ENCODE data around the gene DDC.
"Not testable (repeated sequence)": the region's sequence is repeated elsewhere in the genome, so short reads cannot be mapped to it uniquely, and the experiment has no call there.

The DDC gene

DNA sequence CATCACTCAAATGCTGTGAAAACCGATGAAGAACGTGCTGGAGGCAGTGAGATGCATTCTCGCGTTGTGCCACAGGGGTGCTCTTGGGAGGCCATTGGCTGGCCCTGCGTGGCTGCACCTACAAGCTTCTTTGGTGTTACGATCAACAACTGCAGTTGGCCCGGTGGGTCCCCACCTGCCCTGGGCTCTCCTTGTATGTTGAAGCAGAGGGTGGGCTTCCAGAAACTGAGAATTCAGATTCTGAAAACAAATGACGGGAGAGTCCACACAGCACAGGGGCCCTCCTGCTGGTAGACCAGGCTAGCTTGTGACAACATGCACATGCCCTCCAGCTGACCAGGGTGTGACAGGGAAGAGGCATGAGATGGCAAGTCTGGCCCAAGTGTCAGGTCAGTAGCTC is 23.7 kb upstream of the DDC start:
- no peak for DNase-seq

DNA sequence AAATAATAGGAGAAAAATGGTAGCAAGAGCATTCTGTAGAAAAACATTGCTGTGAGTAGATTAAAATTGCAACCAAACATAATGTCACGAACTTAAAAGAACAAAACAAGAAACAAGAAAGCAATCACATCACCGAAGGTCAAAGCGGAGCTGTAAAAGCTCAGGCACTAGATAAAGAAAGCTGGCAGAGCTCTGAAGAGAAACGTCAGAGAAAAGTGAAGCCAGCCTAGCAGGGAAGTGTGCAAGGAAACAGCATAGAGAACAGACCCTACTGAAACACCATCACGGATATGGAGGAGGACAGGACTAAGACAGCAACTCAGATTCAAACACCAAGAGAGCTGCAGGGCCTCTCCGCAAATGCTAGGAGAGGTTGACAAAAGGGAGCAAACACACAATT is 22.5 kb upstream of the DDC start:
- no peak for DNase-seq

DNA sequence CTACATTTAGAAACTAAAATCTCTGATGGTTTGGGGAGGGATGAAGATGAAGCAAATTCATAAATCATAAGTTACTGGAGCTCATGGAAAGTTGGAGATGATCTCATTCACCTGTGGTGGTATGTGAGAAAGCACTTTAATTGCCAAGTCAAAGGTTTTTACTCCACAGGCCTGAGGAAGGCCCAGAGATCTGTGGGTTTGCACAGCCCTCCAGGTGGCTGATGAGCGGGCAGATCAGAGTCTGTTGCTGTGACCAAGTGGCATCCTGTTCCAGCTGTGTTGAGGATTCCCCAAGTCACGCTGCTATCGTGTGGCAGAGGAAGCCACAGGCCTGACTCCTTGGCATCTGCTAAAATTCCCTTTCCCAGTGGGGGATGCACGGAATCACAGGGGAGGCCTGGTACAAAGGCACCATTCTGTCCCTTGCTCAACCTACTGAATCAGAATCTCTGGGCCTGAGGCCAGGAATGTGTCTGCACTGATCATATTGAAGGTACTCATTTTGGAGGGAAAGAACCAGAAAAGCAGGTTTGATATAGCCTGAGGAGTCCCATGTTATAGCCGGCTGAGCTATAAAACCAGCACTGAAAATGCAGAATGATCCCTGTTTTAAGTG is 19.7 kb upstream of the DDC start:
- DNase-seq: no peak

DNA sequence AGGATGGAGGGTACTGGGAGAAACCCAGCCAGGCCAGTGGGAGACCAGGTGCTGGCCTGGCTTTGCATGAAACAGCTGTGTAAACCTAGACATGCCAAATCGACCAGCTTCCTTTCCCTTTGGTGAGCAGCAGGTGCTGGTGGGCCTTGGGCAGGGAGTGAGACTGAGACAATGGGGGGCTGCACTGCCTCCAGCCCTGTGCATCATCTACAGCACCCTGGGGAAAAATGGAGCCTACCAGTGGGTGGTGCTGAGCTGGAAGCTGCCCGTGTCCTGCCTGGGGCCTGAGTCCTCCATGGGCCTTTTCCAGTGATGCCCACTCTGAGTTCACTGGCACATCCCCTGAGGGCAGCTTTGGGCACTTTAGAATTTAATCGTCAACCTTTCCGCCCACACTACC is 19.2 kb upstream of the DDC start:
- DNase-seq: no peak

DNA sequence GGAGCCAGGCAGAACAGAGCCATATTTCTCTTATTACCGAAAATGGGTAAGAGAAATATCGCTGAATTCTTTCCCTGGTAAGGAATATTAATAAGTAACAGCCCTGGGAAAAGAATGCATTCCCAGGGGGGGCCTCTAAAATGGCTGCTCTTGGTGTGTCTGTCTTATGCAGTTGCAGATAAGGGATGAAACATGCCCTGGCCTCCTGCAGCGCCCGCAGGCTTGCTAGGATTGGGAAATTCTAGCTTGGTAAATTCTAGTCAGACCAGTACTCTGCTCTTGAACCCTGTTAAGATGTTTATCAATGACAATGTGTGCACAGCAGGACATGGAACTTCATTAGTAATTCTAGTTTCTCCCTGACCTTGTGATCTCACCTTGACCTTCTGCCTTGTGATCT is 18.1 kb upstream of the DDC start:
- DNase-seq: not testable (repeated sequence)

DNA sequence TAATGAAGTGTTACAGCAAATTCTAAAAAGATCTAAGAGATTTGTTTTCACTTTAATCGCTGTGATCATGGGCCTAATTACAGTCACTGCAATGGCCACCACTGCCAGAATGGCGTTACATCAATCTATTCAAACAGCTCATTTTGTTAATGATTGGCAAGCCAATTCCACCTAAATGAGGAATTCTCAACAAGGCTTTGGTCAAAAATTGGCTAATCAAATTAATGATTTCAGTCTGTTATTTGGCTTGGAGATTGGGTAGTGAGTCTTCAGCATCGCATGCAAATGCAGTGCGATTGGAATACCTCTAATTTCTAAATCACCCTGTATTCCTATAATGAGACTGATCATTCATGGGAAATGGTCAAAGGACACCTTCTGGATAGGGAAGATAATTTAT is 17.1 kb upstream of the DDC start:
- not testable (repeated sequence) for DNase-seq

DNA sequence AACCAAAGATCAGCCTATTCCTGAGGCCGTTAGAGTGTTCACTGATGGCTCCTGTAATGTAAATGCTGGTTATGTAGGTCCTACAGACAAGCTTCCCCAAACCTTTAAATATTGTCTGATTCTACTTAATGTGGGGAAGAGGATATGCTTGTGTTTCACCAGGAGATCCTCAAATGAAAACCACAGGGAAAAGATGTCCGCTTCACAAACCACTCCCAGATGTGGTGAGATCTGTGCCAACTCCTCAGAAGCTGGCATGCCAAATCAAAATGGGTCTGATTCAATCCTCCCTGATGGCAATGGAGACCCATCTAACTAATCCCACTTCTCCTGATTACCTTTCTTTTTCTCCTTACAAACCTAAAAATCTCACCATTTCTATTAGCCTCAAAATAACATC is 15.5 kb upstream of the DDC start:
- DNase-seq: not testable (repeated sequence)

DNA sequence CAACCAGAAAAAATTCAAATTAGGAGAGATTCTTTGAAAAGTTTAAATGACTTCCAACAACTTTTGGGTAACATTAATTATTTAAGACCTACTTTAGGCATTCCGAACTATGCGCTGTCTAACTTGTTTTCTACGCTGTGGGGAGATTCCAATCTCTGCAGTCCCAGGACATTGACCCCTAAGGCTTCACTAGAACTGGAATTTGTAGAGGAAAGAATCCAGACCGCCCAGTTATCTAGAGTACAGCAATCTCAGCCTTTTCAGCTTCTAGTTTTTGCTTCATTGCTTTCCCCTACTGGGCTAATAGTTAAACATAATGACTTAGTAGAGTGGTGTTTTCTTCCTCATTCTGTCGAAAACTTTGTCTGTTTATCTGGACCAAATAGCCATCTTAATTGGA is 14.9 kb upstream of the DDC start:
- DNase-seq: no peak

DNA sequence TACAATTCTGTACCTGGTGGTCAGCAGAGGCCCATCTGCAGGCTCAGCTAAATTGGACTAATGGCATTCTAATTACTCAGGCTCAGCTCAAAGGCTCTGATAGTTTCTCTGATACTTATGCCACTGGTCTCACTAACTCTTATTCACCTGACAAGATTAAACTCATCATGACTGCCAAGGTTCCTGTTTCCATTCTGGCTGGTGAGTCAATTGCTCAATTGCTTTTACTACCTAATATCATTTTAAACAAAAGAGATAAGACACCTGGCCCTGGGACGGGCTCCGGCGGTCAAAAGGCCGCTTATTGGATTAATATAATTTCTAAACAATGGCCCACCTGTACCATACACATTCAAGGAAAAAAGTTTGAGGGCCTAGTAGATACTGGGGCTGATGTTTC is 12.9 kb upstream of the DDC start:
- DNase-seq: not testable (repeated sequence)

DNA sequence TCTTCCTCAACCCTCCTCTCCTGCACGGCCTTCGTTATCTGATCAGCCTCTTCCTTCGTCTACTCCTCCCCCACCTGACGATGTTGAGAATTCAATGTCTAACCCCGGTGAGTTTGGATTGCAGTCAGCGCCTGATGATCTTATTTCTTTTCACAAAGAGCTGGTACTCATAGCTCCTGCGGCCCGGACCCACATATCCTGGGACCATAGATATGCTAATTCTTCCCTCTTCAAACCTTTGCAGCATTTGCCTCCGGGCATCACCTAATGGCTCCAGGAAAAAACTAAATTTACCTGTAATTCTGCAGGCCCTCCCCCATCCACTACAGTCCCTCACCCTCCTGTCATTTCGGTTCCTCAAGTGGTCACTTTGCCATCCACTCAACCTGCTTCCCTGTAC is 12.4 kb upstream of the DDC start:
- DNase-seq: no peak

DNA sequence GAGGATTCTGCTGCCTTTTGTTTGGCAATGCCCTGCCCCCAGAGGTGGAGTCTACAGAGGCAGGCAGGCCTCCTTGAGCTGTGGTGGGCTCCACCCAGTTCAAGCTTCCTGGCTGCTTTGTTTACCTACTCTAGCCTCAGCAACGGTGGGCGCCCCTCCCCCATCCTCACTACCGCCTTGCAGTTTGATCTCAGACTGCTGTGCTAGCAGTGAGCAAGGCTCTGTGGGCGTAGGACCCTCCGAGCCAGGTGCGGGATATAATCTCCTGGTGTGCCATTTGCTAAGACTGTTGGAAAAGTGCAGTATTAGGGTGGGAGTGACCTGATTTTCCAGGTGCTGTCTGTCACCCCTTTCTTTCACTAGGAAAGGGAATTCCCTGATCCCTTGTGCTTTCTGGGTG is 11.2 kb upstream of the DDC start:
- not testable (repeated sequence) for DNase-seq

DNA sequence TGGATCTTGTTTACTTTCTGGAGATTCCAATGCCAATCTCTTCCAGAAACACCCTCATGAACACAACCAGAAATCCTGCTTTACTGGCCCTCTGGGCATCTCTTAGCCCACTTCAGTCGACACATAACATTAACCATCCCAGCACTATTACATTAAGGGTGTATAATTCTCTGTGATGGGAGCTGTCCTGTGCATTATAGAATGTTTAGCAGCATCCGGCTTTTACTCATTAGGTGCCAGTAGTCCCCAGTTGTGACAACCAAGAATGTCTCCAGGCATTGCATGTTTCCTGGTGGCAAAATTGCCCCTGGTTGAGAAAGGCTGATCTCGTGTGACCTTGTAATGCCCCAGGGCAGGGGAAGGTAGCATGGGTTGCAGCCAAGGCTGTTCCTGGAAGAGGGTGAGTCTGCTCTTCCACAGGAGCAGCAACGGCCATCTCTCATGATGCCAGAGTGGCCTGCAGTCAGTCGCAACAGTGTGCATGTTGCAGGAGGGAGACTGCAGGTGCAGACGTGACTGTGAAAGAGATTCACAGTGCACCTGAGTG is 2.6 kb upstream of the DDC start:
- no peak for DNase-seq

DNA sequence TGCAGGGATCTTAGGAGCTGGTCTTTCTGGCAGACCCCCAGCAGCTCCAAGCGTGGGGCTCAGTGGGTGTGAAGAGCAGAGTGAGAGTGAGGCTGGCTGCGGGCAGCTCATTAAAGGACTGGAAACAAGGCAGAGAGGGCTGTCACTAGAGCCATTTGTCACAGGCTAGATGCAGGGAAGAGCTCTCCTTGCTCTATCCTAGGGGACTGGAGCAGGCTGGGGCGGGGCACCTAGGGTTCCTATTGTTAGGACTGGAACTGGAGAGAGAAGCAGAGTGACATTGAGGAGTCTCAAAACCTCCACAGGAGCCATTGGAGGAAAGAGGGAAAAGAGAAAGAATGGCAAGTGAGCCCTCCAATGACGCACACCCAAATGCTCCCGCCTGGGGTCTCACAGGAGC is 772 bp upstream of the DDC start:
- no peak for DNase-seq

DNA sequence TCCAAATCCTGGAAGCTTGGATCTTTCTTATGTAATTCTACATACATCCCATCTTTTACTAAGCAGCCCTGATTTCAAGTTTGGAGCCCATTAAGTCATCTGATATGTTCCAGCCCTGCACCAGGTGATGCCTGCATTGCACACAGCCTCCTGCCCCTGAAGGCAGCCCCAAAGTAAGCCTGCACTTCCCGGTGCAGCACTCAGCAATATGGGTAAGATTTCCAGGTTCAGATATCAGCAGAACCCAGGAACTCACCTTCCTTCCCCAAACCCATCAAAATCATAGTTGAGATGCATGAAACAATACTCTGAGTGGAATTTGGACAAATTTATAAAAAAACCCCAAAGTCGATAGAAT is 333 bp upstream of the DDC start:
- no peak for DNase-seq

DNA sequence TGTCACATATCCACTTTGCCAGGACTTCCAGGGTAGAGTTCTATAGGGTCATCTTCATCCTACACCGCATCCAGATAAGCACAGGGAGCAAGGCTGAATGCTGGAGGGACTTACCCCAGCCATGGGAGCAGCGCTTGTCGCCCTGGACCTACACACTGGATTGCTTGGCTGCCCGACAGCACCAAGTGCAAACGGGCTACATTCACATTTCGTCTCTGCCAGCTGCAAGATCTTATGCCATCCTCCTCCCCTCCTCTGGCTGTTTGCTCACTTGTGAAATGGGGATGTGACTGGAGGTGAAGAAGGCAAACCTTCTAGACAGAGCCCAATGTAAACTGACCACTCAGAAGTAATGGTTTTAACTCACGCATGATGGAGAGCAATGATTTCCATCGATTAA is 1.0 kb downstream of the DDC start:
- no peak for DNase-seq

DNA sequence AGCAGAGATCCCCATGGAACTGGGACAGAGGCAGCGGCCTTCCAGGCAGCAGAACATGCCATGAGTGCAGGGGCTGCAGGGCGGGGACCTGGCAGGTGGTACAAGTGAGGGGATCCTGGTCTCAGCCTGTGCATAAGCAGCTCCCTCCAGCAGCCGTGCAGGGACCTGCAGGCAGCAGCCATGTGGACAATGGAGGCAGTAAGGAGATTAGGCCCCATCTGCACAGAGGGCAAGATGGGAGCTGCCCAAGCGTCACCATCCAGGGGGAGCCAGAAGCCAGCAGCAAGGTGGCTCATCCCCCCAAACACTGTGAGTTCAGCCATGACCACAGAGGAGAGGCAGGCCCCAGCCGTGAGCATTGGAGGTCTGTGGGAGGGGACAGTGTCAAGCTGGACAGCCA is 3.1 kb downstream of the DDC start:
- no peak for DNase-seq

DNA sequence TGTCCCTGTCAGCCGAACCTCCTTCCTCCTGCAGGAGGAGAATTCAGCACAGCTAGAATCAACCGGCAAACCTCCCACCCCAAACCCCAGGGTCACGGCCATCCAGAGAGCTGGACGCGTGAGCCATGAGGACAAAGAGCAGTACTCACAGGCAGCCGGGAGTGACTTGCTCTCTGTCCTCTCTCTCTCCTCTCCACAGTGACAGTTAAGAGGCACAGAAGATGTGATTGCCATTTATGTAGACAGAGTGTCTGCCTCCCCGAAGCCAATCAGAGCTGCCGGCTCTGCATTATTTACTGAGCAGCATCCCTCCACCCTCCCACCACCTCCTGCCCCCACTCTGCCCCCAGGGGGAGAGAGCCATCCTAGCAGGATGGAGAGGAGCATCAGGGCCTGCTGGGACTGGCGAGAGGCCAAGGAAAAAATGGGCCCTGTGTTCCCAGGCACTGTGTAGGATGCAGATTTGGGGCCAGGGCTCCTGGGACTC is 4.3 kb downstream of the DDC start:
- DNase-seq: no peak

DNA sequence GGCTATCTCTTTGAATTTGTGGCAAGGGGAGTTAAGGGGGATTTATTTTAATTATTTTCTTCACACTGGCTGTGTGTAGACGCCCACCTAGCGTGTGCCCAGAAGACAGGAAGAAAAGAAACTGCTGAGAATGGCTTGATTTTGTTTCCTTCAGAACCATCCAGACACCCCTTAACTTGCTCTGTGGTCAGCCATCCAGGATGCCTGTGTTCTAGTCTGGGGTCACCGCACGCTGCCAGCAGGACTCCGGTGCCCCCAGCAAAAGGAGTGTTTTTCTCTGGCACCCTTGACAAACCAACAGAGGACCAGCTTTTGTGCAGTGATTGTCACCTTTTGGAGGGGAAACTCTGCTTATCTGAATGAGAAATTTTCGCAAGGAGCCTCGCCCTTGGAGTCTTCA is 5.3 kb downstream of the DDC start:
- no peak for DNase-seq

DNA sequence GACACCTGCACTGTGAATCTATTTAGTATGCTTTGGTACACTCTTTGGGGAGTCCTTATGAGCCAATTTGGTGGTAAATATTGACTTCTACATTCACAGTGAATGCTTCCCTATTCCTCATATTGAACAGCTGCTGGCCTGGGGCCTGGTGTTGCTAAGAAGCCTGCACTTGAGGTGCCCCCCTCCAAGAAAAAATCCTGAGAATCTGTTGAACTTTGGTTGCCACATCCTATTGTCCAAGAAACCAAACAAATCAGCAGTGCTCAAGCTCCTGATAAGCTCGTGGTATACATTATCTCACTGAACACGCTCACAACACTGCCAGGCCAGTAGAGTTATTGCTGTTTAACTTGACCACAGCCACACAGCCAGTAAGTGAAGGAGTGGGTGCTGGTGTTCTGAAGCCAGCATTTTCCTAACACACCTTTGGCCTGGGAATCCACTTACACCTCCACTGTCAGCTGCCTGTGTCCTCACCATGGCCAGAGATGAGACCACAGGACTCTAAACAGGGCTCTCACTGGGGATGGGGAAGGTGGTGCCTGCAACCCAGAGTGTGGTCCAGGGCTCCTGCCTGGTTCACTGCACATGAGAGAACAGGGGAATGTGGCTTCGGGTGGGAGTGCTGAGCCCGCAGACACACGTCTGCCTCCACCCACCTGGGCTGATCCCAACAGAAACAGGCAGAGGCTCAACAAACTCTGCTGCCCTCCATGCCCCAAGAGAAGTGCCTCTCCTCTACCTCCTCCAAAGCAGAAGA is 6.7 kb downstream of the DDC start:
- DNase-seq: no peak

DNA sequence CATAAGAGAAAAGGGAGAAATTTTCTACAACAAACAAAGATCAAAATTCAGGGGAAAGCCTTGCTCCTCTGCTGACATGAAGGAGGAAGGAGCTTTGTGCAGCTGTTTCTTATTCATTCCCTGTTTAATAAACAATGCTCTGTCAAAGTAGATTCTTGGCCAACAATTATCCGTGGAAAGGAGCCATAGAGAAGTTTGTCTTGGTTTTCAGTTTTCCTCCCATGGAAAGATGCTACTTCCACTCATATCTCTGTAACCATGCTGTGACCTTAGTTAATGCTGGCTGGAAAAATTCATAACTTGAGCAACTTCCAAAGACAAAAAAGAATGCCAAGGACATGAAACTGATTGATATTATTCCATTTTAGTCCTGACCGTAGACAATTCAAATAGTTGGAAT is 8.1 kb downstream of the DDC start:
- no peak for DNase-seq

DNA sequence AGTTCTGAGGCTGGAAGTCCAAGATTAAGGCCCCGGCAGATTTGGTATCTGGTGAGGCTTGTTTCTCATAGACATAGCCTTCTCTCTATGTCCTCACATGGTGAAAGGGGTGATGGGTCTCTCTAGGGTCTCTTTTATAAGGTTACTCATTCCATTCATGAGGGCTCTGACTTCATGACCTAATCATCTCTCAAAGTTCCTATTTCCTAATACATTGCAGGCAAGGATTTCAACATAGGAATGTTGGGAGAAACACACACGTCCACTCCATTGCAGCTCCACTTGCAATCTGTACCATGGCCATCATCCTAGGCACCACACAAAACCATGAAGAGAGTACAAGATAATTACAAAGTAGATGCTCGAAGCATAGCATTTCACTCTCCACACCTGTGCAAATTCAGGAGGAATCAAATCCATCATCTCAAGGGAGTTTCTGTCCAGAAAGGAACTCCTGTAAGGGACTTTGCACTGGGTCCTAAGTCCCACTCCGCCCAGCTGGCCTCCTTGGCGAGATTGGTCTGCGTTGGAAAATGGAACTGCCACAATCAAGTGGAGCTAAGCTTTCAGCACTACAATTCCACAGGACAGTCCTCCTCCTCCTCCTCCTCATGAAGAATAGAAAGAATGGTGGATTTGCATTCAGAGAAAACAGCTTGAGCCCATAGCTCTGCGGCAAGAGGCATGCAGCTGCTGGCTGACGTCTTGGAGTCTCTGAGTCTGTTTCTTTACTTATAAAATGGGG is 8.8 kb downstream of the DDC start:
- no peak for DNase-seq

DNA sequence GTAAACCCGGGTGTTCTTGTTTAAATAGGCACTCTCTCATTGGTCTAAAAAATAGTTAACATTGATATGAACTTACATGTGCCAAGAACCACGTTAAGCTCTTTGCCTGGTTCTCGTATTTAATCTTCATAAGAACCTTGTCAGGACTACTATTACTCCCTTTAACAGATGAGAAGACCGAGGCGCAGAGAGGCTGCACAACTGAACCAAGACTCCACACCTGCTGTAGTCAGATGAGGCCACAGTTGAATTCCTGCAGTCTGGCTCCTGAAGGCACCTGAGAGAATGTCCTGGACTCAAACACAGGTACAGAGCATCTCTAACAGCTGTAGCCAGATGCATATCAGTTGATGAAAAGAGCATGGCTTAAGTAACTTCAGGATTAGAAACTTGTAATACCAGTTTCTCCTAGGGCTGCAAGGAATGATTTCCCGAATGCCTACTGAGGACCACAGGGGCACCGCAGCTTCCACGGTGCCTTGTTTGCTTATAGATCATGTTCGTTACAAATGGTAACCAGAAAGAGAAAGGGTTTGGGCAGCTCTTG is 9.5 kb downstream of the DDC start:
- no peak for DNase-seq

Data from fibroblast of skin of back (primary cell).